Prostate gland (tissue), 2 donors: ENCODE results near the gene PAF1. TPM values are rescaled to one million over a fixed set of nuclear protein-coding genes. Genes with fewer than 3 reads are reported as not detected.
A peak's percentile ranks its signal among the peaks of the same experiment; 100 is the strongest.
"Not testable (repeated sequence)": the region's sequence is repeated elsewhere in the genome, so short reads cannot be mapped to it uniquely, and the experiment has no call there.

Experiments
- DNase-seq: peaks from one replicate; pipeline ENCODE4 v3.0.0-alpha.2; 2019; ENCODE audit warnings: low spot score
- H3K27ac ChIP-seq, 2 donors: fragments of 200-600 bp; sonication (generic); 2 replicates each; pipeline ENCODE4 v1.5.1; 2017 to 2019
- H3K27me3 ChIP-seq: fragments of 200-600 bp; sonication (generic); replicated peaks from 2 replicates; pipeline ENCODE4 v1.5.1; 2019; ENCODE audit not compliant: insufficient read depth
- H3K36me3 ChIP-seq, 2 donors: fragments of 200-600 bp; sonication (generic); 1 replicate in 1 of 2; 2 replicates in 1 of 2; pipeline versions ENCODE4 v1.5.1 to v1.8.1; 2017 to 2019
- H3K4me1 ChIP-seq: fragments of 200-600 bp; sonication (generic); replicated peaks from 2 replicates; pipeline ENCODE4 v1.5.1; 2019
- H3K4me3 ChIP-seq, 2 donors: fragments of 200-600 bp; sonication (generic); 2 replicates each; pipeline ENCODE4 v1.5.1; 2017 to 2019
- H3K9me3 ChIP-seq: fragments of 200-600 bp; sonication (generic); 2 replicates; pipeline ENCODE4 v1.5.1; 2017
- CTCF ChIP-seq, 4 experiments: fragments of 200-600 bp in 2 of 4; fragments of 450-650 bp in 2 of 4; sonication (generic) in 2 of 4; IDR thresholded peaks; 1 replicate in 3 of 4; 2 replicates in 1 of 4; pipeline ENCODE4 v1.5.1; 2016 to 2019; ENCODE audit warnings: antibody characterized with exemption in 4 of 4, mild to moderate bottlenecking in 2 of 4, moderate library complexity in 2 of 4
- POLR2A ChIP-seq: fragments of 450-650 bp; IDR thresholded peaks from one replicate; pipeline ENCODE4 v1.6.1; 2016; ENCODE audit warnings: antibody characterized with exemption, mild to moderate bottlenecking
- POLR2AphosphoS5 ChIP-seq: sonication (generic); formaldehyde crosslinking; IDR thresholded peaks from one replicate; pipeline ENCODE4 v1.6.1; 2017; ENCODE audit warnings: antibody characterized with exemption
- WGBS: methylation state at CpG from one replicate; pipeline ENCODE4 v1.1.5; 2018; 5-methylcytosine and 5-hydroxymethylcytosine counted together
- intact Hi-C: fragments of 100-400 bp; cut with DNase I; formaldehyde crosslinking; loops from one replicate; pipeline ENCODE4 v1.14.2; 2022
- microRNA-seq: library from miRNA; unstranded; fragments of <30 nt; microRNA quantifications from one replicate; pipeline ENCODE4, GENCODE V29; 2016
- small RNA-seq, 2 donors: library from RNA; depleted of rRNA; stranded (forward); fragments of <200 nt; gene quantifications; one replicate each; pipeline ENCODE3, GENCODE V24; 2016
- total RNA-seq, 2 donors: library from RNA; depleted of rRNA; stranded (reverse); fragments of >200 nt; gene quantifications; one replicate each; pipeline ENCODE4 v1.1.0, GENCODE V29; 2016

Gene PAF1
- total RNA-seq, 2 donors from 2014 or later, result 47.5 to 63.6 TPM

GRCh38 chr19:39341129-39341718, 49.7 kb downstream of the PAF1 start:
- Histone ChIP-seq H3K4me3 (peak overlapping the region; percentile 56 to 83), H3K4me1 (peaks cover 5% of the 10 kb centered on the region), H3K27ac (peak overlapping the region; percentile 87 to 91), H3K36me3 (no peaks in the 10 kb centered on the region), H3K27me3 (no peaks in the 10 kb centered on the region), H3K9me3 (no peaks in the 10 kb centered on the region)
- peak; percentile 36 for DNase-seq
- TF ChIP-seq POLR2AphosphoS5, result no peak
- TF ChIP-seq POLR2A, result no peak
- TF ChIP-seq CTCF (IDR thresholded peaks at IDR 0.05), result no peak
- WGBS, result 2% methylated on average over 17 of the region's 17 CpGs
- intact Hi-C loops, result loop anchor here (5.0 kb wide), 1 partner anchor 71 kb away; the partner anchor contains the start of gene PLEKHG2

- H3K9me3 ChIP-seq, DNase-seq, H3K4me1 ChIP-seq, H3K36me3 ChIP-seq, H3K4me3 ChIP-seq, H3K27me3 ChIP-seq, H3K27ac ChIP-seq: not testable (repeated sequence)
- intact Hi-C loops, result loop anchor here (5.0 kb wide), 1 partner anchor 72 kb away; the partner anchor contains the start of gene PLEKHG2
- WGBS, result 83% methylated on average over 7 of the region's 7 CpGs
These were observed 50.8 kb downstream of the PAF1 start for GRCh38 chr19:39340156-39340555.

- Histone ChIP-seq H3K36me3 (no peaks in the 10 kb centered on the region), H3K9me3 (no peaks in the 10 kb centered on the region), H3K4me1 (peaks cover 5% of the 10 kb centered on the region), H3K27me3 (no peaks in the 10 kb centered on the region), H3K27ac (no peak overlapping the region), H3K4me3 (no peak overlapping the region)
- no peak for TF ChIP-seq POLR2A
- no peak for TF ChIP-seq POLR2AphosphoS5
- no peak for TF ChIP-seq CTCF (IDR thresholded peaks at IDR 0.05)
- intact Hi-C loops, result loop anchor here (5.0 kb wide), 1 partner anchor 73 kb away; the partner anchor contains the start of gene PLEKHG2
- no peak for DNase-seq
- 100% methylated on average over 1 of the region's 1 CpG for WGBS
These were observed 51.2 kb downstream of the PAF1 start for GRCh38 chr19:39339674-39340073.

- Histone ChIP-seq H3K9me3 (no peaks in the 10 kb centered on the region), H3K36me3 (no peaks in the 10 kb centered on the region), H3K27ac (no peak overlapping the region), H3K4me3 (no peak overlapping the region), H3K27me3 (no peaks in the 10 kb centered on the region), H3K4me1 (peaks cover 5% of the 10 kb centered on the region)
- intact Hi-C loops, result no loop called here
- TF ChIP-seq CTCF (IDR thresholded peaks at IDR 0.05) (no peak), POLR2AphosphoS5 (no peak), POLR2A (no peak)
- no peak for DNase-seq
- WGBS, result 77% methylated on average over 3 of the region's 3 CpGs
These were observed 54.4 kb downstream of the PAF1 start for GRCh38 chr19:39336483-39336882.

Small RNAs within 50 kb of the gene (microRNA-seq; reads per million reads assigned to microRNA genes)
- 0.34 reads per million for gene MIR4530

Small RNAs within 50 kb of the gene (small RNA-seq; reads per million reads assigned to genes)
- gene AC011445.2 (0 to 0.20 reads per million in 2 donors), gene MIR4530 (0 reads per million in 2 donors), gene RN7SL566P (0 reads per million in 2 donors)

Other genes with a start within 250 kb of the PAF1 start
- gene NCCRP1, start 194.1 kb downstream of the PAF1 start, total RNA-seq, result 1 to 10 TPM; 1.4 to 2.7 TPM
- gene SYCN, start 186.8 kb downstream of the PAF1 start, total RNA-seq, result 100 to 1,000 TPM in 1 of 2 donors, not detected in 1; 165 TPM
- gene IFNL3, start 146.1 kb downstream of the PAF1 start, total RNA-seq, result not detected
- not detected for gene IFNL4, start 142.2 kb downstream of the PAF1 start, total RNA-seq
- gene IFNL2, start 122.7 kb downstream of the PAF1 start, total RNA-seq, result not detected
- not detected for gene IFNL1, start 94.7 kb downstream of the PAF1 start, total RNA-seq
- gene LRFN1, start 70.2 kb downstream of the PAF1 start, total RNA-seq, result 1 to 10 TPM; 4.2 to 5.6 TPM
- gene GMFG, start 55.1 kb downstream of the PAF1 start, total RNA-seq, result 10 to 100 TPM in 1 of 2 donors, 1 to 10 TPM in 1; 1.5 to 10.2 TPM
- 100 to 1,000 TPM; 133 to 227 TPM for gene SAMD4B, start 48.7 kb downstream of the PAF1 start, total RNA-seq
- 10 to 100 TPM; 50.2 to 56.4 TPM for gene MED29, start 272 bp upstream of the PAF1 start, total RNA-seq
- gene ZFP36, start 15.7 kb upstream of the PAF1 start, total RNA-seq, result 100 to 1,000 TPM in 1 of 2 donors, 10 to 100 TPM in 1; 96.5 to 170 TPM
- 10 to 100 TPM; 14.4 to 21.1 TPM for gene PLEKHG2, start 21.6 kb upstream of the PAF1 start, total RNA-seq
- gene RPS16, start 44.8 kb upstream of the PAF1 start, total RNA-seq, result 1,000 to 10,000 TPM; 1,162 to 1,716 TPM
- gene SUPT5H, start 54.5 kb upstream of the PAF1 start, total RNA-seq, result 100 to 1,000 TPM in 1 of 2 donors, 10 to 100 TPM in 1; 79.8 to 246 TPM
- 10 to 100 TPM; 54.1 to 75.5 TPM for gene TIMM50, start 89.7 kb upstream of the PAF1 start, total RNA-seq
- 1 to 10 TPM in 1 of 2 donors, not detected in 1; 6.3 TPM for gene DLL3, start 107.8 kb upstream of the PAF1 start, total RNA-seq
- gene SELENOV, start 124.0 kb upstream of the PAF1 start, total RNA-seq, result not detected
- 1 to 10 TPM; 2.6 to 4.5 TPM for gene EID2B, start 141.7 kb upstream of the PAF1 start, total RNA-seq
- 10 to 100 TPM; 21.1 to 25.3 TPM for gene EID2, start 149.1 kb upstream of the PAF1 start, total RNA-seq
- gene LGALS13, start 211.4 kb upstream of the PAF1 start, total RNA-seq, result not detected